HEK293 (cell line): ENCODE results near the gene DAZAP1.

Experiments used
- CTCF ChIA-PET: fragments of 350-600 bp; formaldehyde crosslinking; extraction: SDS; loops from one replicate; lab custom pipeline; 2021; ENCODE audit warnings: antibody characterized with exemption; lab: Yijun Ruan, JAX
- POLR2A ChIA-PET: fragments of 300-600 bp; formaldehyde crosslinking; extraction: SDS; loops from one replicate; lab custom pipeline; 2020; ENCODE audit warnings: antibody characterized with exemption, inconsistent platforms; lab: Yijun Ruan, JAX
- H3K27ac ChIP-seq: fragments of 200-500 bp; sonication (Bioruptor generic); 2 replicates; pipeline ENCODE4 v1.5.1; 2014; ENCODE audit warnings: low read depth, low read length, control low read depth, inconsistent platforms; ENCODE audit errors: extremely low read depth
- H3K36me3 ChIP-seq, 2 experiments: fragments of 200-500 bp in 1 of 2; sonication (Bioruptor generic) in 1 of 2; 1 replicate in 1 of 2; 2 replicates in 1 of 2; pipeline ENCODE4 v1.5.1; 2014 to 2017; ENCODE audit warnings: inconsistent platforms in 2 of 2, low read length in 2 of 2; ENCODE audit not compliant: control insufficient read depth in 2 of 2, insufficient read depth in 1 of 2
- H3K4me1 ChIP-seq: fragments of 200-500 bp; sonication (Bioruptor generic); 2 replicates; pipeline ENCODE4 v1.5.1; 2014; ENCODE audit warnings: mild to moderate bottlenecking, low read length, inconsistent platforms; ENCODE audit not compliant: control insufficient read depth, insufficient read depth
- H3K4me3 ChIP-seq: 2 replicates; pipeline ENCODE4 v1.5.1; 2011; ENCODE audit warnings: low read depth, mild to moderate bottlenecking, control low read depth, low read length, moderate library complexity
- H3K9me3 ChIP-seq: fragments of 200-500 bp; sonication (Bioruptor generic); 2 replicates; pipeline ENCODE4 v1.5.1; 2014; ENCODE audit warnings: low read depth, low read length, inconsistent platforms; ENCODE audit not compliant: control insufficient read depth, insufficient read depth
- BCL11B ChIP-seq: fragments of 450-650 bp; formaldehyde crosslinking; IDR thresholded peaks from 2 replicates; pipeline ENCODE4 v1.5.1; 2016; ENCODE audit warnings: low read depth, missing biosample characterization, missing genetic modification characterization
- GLIS2 ChIP-seq: fragments of 450-650 bp; formaldehyde crosslinking; IDR thresholded peaks from 2 replicates; pipeline ENCODE4 v1.5.1; 2016; ENCODE audit warnings: missing biosample characterization, missing genetic modification characterization
- KLF10 ChIP-seq: fragments of 450-650 bp; IDR thresholded peaks from 2 replicates; pipeline ENCODE4 v1.5.1; 2018; ENCODE audit warnings: missing biosample characterization, mild to moderate bottlenecking, missing genetic modification characterization
- KLF7 ChIP-seq: fragments of 450-650 bp; formaldehyde crosslinking; IDR thresholded peaks from 2 replicates; pipeline ENCODE4 v1.5.1; 2016; ENCODE audit warnings: missing biosample characterization, missing genetic modification characterization, borderline replicate concordance
- KLF8 ChIP-seq: fragments of 450-650 bp; formaldehyde crosslinking; IDR thresholded peaks from 2 replicates; pipeline ENCODE4 v1.5.1; 2016; ENCODE audit warnings: missing biosample characterization, missing genetic modification characterization
- KLF9 ChIP-seq: fragments of 450-650 bp; formaldehyde crosslinking; IDR thresholded peaks from 2 replicates; pipeline ENCODE4 v1.5.1; 2016; ENCODE audit warnings: missing biosample characterization, missing genetic modification characterization, low read depth
- TCF7L2 ChIP-seq: IDR thresholded peaks from 2 replicates; pipeline ENCODE4 v1.6.1; 2011; ENCODE audit warnings: low read depth, mild to moderate bottlenecking, inconsistent platforms, low read length, moderate library complexity, borderline replicate concordance
- ZFHX2 ChIP-seq: fragments of 450-650 bp; formaldehyde crosslinking; conservative IDR thresholded peaks from 2 replicates; pipeline ENCODE4 v1.5.1; 2016; ENCODE audit warnings: missing biosample characterization, missing genetic modification characterization
- ZFP41 ChIP-seq: fragments of 450-650 bp; formaldehyde crosslinking; IDR thresholded peaks from 2 replicates; pipeline ENCODE4 v1.5.1; 2016; ENCODE audit warnings: missing biosample characterization, missing genetic modification characterization, borderline replicate concordance
- ZNF112 ChIP-seq: fragments of 450-650 bp; formaldehyde crosslinking; IDR thresholded peaks from 2 replicates; pipeline ENCODE4 v1.5.0; 2017; ENCODE audit warnings: missing biosample characterization, missing genetic modification characterization
- ZNF157 ChIP-seq: fragments of 450-650 bp; formaldehyde crosslinking; IDR thresholded peaks from 2 replicates; pipeline ENCODE4 v1.5.1; 2016; ENCODE audit warnings: missing biosample characterization, missing genetic modification characterization
- ZNF169 ChIP-seq: fragments of 450-650 bp; formaldehyde crosslinking; IDR thresholded peaks from 2 replicates; pipeline ENCODE4 v1.5.1; 2016; ENCODE audit warnings: missing biosample characterization, missing genetic modification characterization
- ZNF184 ChIP-seq: fragments of 450-650 bp; IDR thresholded peaks from 2 replicates; pipeline ENCODE4 v1.5.1; 2018; ENCODE audit warnings: missing biosample characterization, mild to moderate bottlenecking, missing genetic modification characterization
- ZNF19 ChIP-seq: fragments of 450-650 bp; formaldehyde crosslinking; IDR thresholded peaks from 2 replicates; pipeline ENCODE4; 2016; ENCODE audit warnings: missing biosample characterization, missing genetic modification characterization, low read depth
- ZNF202 ChIP-seq: fragments of 450-650 bp; formaldehyde crosslinking; IDR thresholded peaks from 2 replicates; pipeline ENCODE4 v1.5.1; 2016; ENCODE audit warnings: missing biosample characterization, missing genetic modification characterization, borderline replicate concordance
- ZNF391 ChIP-seq: fragments of 450-650 bp; formaldehyde crosslinking; IDR thresholded peaks from 2 replicates; pipeline ENCODE4 v1.5.1; 2016; ENCODE audit warnings: low read depth, missing biosample characterization, missing genetic modification characterization, borderline replicate concordance
- ZNF423 ChIP-seq: fragments of 450-650 bp; formaldehyde crosslinking; IDR thresholded peaks from 2 replicates; pipeline ENCODE4 v1.5.1; 2016; ENCODE audit warnings: missing biosample characterization, missing genetic modification characterization
- ZNF501 ChIP-seq: fragments of 450-650 bp; formaldehyde crosslinking; IDR thresholded peaks from 2 replicates; pipeline ENCODE4 v1.5.1; 2016; ENCODE audit warnings: missing biosample characterization, missing genetic modification characterization
- ZNF521 ChIP-seq: fragments of 450-650 bp; formaldehyde crosslinking; IDR thresholded peaks from 2 replicates; pipeline ENCODE4 v1.5.1; 2017; ENCODE audit warnings: missing biosample characterization, mild to moderate bottlenecking, missing genetic modification characterization
- ZNF549 ChIP-seq: fragments of 450-650 bp; IDR thresholded peaks from 2 replicates; pipeline ENCODE4 v1.5.1; 2018; ENCODE audit warnings: missing biosample characterization, missing genetic modification characterization, mild to moderate bottlenecking, inconsistent platforms, moderate library complexity
- ZNF600 ChIP-seq: fragments of 450-650 bp; formaldehyde crosslinking; IDR thresholded peaks from 2 replicates; pipeline ENCODE4 v1.5.1; 2016; ENCODE audit warnings: missing biosample characterization, missing genetic modification characterization
- ZNF621 ChIP-seq: fragments of 450-650 bp; formaldehyde crosslinking; IDR thresholded peaks from 2 replicates; pipeline ENCODE4 v1.5.1; 2017; ENCODE audit warnings: missing biosample characterization, missing genetic modification characterization
- ZNF76 ChIP-seq: fragments of 450-650 bp; formaldehyde crosslinking; IDR thresholded peaks from 2 replicates; pipeline ENCODE4; 2016; ENCODE audit warnings: low read depth, missing biosample characterization, missing genetic modification characterization, borderline replicate concordance
- ZNF792 ChIP-seq: fragments of 450-650 bp; formaldehyde crosslinking; IDR thresholded peaks from 2 replicates; pipeline ENCODE4 v1.5.1; 2016; ENCODE audit warnings: missing biosample characterization, missing genetic modification characterization
- ZSCAN30 ChIP-seq: fragments of 450-650 bp; IDR thresholded peaks from 2 replicates; pipeline ENCODE4 v1.5.1; 2018; ENCODE audit warnings: missing biosample characterization, mild to moderate bottlenecking, missing genetic modification characterization, moderate library complexity
- TF ChIP-seq, protein P1 (sequence below): fragments of 450-650 bp; formaldehyde crosslinking; IDR thresholded peaks from 2 replicates; pipeline ENCODE4 v1.5.1; 2016; ENCODE audit warnings: missing biosample characterization, missing genetic modification characterization

DAZAP1 gene

DNA sequence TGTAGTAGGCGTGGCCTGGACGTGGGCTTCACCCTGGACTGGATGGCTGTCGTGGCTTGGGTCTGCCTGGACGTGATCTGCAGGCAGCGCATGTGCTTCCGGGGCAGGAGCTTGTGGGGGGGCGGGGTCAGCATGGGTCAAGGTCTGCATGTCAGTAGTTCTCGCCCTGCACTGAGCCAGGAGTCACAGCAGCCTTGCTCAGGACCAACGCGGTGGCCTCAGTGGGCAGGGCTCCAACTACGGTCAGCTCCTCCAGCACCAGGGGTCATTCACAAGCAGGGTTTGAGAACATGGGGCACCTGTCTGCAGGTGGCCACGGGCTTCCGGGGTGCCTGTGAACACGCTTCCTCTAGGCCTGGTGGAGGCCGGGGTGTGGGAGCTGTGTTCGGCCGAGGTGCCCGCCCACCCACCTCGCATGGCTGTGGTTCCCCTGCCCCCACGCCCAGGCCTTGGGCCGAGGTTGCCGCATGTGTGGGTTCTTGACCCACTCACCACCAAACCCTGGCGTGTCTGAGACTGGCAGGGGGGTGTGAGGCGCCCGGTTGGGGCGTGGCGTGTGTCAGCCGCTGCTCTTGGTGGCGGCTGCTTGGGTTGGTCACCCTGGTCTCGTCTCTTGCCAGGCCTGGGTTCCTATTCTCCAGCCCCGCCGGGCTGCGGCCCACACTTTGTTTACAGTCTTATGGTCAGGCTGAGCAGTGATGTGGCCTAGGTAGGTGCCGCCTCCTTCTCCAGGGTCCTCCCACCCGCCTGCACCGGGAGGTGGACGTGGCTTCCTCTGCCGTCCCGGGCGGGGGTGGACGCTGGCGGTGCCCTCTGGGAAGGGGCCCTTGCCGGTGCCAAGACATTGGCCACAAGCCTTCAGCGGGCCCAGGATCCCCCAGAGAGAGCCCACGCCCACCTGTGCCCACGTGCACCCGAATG, 26.0 kb downstream of the DAZAP1 start (continued):
- TF ChIP-seq ZNF501 (tag by site-specific recombination) (no peak), ZNF157 (tag by site-specific recombination) (no peak), KLF9 (tag by site-specific recombination) (peak; percentile 53), ZNF600 (0 out of 2 replicates have a peak, but pooled peaks have one; percentile 9), KLF7 (tag by site-specific recombination) (no peak), ZNF202 (tag by site-specific recombination) (no peak)
- TF ChIP-seq, protein P1, sequence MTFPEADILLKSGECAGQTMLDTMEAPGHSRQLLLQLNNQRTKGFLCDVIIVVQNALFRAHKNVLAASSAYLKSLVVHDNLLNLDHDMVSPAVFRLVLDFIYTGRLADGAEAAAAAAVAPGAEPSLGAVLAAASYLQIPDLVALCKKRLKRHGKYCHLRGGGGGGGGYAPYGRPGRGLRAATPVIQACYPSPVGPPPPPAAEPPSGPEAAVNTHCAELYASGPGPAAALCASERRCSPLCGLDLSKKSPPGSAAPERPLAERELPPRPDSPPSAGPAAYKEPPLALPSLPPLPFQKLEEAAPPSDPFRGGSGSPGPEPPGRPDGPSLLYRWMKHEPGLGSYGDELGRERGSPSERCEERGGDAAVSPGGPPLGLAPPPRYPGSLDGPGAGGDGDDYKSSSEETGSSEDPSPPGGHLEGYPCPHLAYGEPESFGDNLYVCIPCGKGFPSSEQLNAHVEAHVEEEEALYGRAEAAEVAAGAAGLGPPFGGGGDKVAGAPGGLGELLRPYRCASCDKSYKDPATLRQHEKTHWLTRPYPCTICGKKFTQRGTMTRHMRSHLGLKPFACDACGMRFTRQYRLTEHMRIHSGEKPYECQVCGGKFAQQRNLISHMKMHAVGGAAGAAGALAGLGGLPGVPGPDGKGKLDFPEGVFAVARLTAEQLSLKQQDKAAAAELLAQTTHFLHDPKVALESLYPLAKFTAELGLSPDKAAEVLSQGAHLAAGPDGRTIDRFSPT, result peak; percentile 76

DNA sequence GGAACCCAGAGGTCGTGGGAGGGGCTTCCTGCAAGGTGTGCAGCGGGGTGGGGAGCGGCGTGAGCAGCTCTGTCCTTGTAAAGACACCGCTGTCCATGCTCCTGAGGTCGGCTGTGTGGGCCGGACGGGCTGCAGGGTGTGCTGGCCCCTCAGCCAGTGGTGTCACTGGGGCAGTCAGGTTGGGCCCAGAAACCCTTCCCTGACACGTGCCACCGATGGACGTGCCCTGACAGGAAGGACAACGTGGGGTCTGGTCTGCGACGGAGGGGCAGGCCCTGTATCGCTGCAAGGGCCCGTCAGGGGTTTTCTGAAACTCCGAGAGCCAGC, 26.6 kb downstream of the DAZAP1 start:
- POLR2A ChIA-PET, result interaction anchor here (1.7 kb wide), 1 partner anchor 9 kb away, joined by 3 read pairs; no protein-coding TSS in a partner anchor
- no peak overlapping the region; the same call in 1 of the 2 replicates for H3K27ac ChIP-seq
- CTCF ChIA-PET, result interaction anchor here (0.7 kb wide), 2 partner anchors 24 to 153 kb away, joined by 3 to 5 read pairs; no protein-coding TSS in a partner anchor
- H3K36me3 ChIP-seq, result peaks cover 17 to 57% of the 10 kb centered on the region in 2 experiments; a peak in 2 of 3 replicates
- no peaks in the 10 kb centered on the region for H3K4me1 ChIP-seq
- TF ChIP-seq BCL11B (peak; percentile 68; the same call in 1 of the 2 replicates), ZFHX2 (tag by site-specific recombination) (0 out of 2 replicates have a peak, but pooled peaks have one; percentile 2), ZNF76 (tag by site-specific recombination) (no peak)
- H3K4me3 ChIP-seq, result no peak overlapping the region
- no peaks in the 10 kb centered on the region for H3K9me3 ChIP-seq

GRCh38 chr19:1434577-1435060, 27.2 kb downstream of the DAZAP1 start:
- POLR2A ChIA-PET, result interaction anchor here (1.7 kb wide), 1 partner anchor 10 kb away, joined by 3 read pairs; no protein-coding TSS in a partner anchor
- Histone ChIP-seq H3K4me3 (no peak overlapping the region), H3K4me1 (peaks cover 2% of the 10 kb centered on the region), H3K9me3 (no peaks in the 10 kb centered on the region), H3K36me3 (peaks cover 18 to 57% of the 10 kb centered on the region in 2 experiments; a peak in 2 of 3 replicates), H3K27ac (no peak overlapping the region)
- CTCF ChIA-PET, result interaction anchor here (0.7 to 1.1 kb wide), 3 partner anchors 25 to 190 kb away, joined by 3 to 5 read pairs (median 3); no protein-coding TSS in a partner anchor
- no peak for TF ChIP-seq ZFP41 (tag by site-specific recombination)
- no peak for TF ChIP-seq ZNF423 (tag by site-specific recombination)
- no peak for TF ChIP-seq ZNF391 (tag by site-specific recombination)
- TF ChIP-seq ZNF169, result no peak
- TF ChIP-seq ZNF792 (tag by site-specific recombination), result no peak
- no peak for TF ChIP-seq ZSCAN30
- no peak for TF ChIP-seq ZNF19
- TF ChIP-seq KLF10 (tag by site-specific recombination), result 0 out of 2 replicates have a peak, but pooled peaks have one; percentile 22
- no peak for TF ChIP-seq ZNF549 (tag by site-specific recombination)
- no peak for TF ChIP-seq TCF7L2
- TF ChIP-seq ZNF184 (tag by site-specific recombination), result no peak
- no peak for TF ChIP-seq ZNF521 (tag by site-specific recombination)
- peak; percentile 23; the same call in 1 of the 2 replicates for TF ChIP-seq KLF8
- TF ChIP-seq, protein P1, result peak; percentile 67; the same call in 1 of the 2 replicates
- peak; percentile 56 for TF ChIP-seq GLIS2 (tag by site-specific recombination)
- TF ChIP-seq ZNF621 (tag by site-specific recombination), result no peak
- TF ChIP-seq ZNF112, result no peak
